Ectodermal cell (in vitro differentiated cells): ENCODE measurements around the gene GRID2.

Source experiments
- H3K27ac ChIP-seq: 2 replicates; pipeline ENCODE4 v1.7.0; 2013; ENCODE audit warnings: mild to moderate bottlenecking, low read depth, low read length; ENCODE audit not compliant: insufficient read depth, poor library complexity, severe bottlenecking
- H3K27me3 ChIP-seq: 2 replicates; pipeline ENCODE4 v1.7.0; 2013; ENCODE audit warnings: mild to moderate bottlenecking, low read length; ENCODE audit not compliant: insufficient read depth, control insufficient read depth, poor library complexity, severe bottlenecking
- H3K36me3 ChIP-seq: one replicate; pipeline ENCODE4 v1.7.0; 2013; ENCODE audit warnings: low read length; ENCODE audit not compliant: control insufficient read depth, insufficient read depth
- H3K4me1 ChIP-seq: one replicate; pipeline ENCODE4 v1.7.0; 2013; ENCODE audit warnings: low read length; ENCODE audit not compliant: control insufficient read depth, insufficient read depth
- H3K4me3 ChIP-seq: 2 replicates; pipeline ENCODE4 v1.7.0; 2013; ENCODE audit warnings: low read depth, low read length, control low read depth; ENCODE audit not compliant: insufficient read depth
- H3K9me3 ChIP-seq: 2 replicates; pipeline ENCODE4 v1.7.0; 2013; ENCODE audit warnings: mild to moderate bottlenecking, low read length, moderate library complexity; ENCODE audit not compliant: control insufficient read depth
- WGBS, 2 experiments: methylation state at CpG; one replicate each; pipeline ENCODE4 v1.1.7; 2013; ENCODE audit warnings: missing lambda C conversion rate in 2 of 2; 5-methylcytosine and 5-hydroxymethylcytosine counted together

GRID2 gene

DNA sequence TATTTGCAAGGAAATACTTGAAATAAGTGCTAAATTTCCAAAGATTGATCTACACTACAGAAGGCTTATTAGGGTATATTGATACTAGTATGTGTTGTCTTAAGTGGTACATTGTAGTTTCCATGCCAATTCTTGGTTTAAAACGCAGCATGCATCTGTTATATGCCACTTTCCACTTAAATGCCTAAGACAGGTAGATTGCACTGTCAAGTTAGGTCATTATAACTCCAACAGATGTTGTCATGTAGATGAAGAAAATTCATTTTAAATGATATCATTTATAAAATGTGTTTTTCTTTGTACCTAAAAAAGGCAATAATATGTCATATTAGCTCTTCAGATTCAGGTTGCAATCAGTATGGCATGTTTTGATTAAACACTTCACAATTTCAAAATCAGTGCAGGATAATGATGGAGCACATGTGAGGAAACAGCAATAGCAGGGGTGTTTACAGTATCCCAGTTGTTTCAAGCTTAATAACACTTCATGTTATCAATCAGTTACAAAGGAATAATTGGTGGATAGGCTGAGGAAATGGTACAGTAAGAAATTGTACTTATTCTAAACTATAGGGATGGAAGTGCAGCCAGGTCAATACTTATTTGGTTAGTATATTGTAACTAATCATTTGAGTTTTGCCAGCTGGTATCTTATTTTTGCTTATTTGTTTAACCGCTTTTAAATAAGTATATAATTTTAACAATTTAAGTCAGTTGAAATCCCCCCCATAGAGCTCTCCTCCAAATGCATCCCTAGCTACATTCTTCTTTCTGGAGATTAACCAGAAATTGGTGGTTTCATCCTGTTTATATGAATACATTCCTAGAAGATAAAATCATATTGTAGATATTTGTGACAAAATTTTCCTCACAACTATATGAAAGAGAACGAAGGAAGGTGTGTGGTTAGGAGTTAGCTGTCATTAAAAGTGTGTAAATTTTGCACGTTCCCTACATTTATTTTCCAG is 1070.4 kb downstream of the GRID2 start:
- no peak overlapping the region for H3K4me3 ChIP-seq
- H3K27ac ChIP-seq = no peak overlapping the region
- no peaks in the 10 kb centered on the region for H3K9me3 ChIP-seq
- no peaks in the 10 kb centered on the region for H3K4me1 ChIP-seq
- H3K27me3 ChIP-seq = no peaks in the 10 kb centered on the region
- no peaks in the 10 kb centered on the region for H3K36me3 ChIP-seq
- 92 to 100% methylated on average over 1 to 2 of the region's 4 CpGs for whole genome bisulfite sequencing, 2 experiments

DNA sequence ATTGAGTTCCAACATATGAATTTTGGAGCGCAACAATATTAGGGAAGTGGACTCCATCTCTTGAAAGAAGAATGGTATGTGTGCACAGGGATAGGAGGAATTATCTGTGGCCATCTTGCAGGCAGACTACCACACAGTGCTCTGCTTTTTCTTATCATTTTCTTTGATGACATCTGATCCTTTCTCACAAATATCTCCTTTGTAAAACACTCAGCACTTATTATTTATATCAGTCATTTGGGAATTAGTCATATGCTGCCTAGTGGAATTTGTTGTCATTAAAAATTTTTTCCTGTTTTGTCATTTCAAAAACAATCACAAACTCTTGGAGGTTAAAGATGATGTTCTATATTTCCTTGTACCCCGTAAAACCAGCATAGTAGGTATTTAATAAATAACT is 1080.5 kb downstream of the GRID2 start:
- Histone ChIP-seq H3K4me1 (no peaks in the 10 kb centered on the region), H3K27ac (no peak overlapping the region), H3K4me3 (no peak overlapping the region), H3K36me3 (no peaks in the 10 kb centered on the region), H3K9me3 (no peaks in the 10 kb centered on the region), H3K27me3 (no peaks in the 10 kb centered on the region)
- 88 to 100% methylated on average over 1 of the region's 2 CpGs for WGBS, 2 experiments

DNA sequence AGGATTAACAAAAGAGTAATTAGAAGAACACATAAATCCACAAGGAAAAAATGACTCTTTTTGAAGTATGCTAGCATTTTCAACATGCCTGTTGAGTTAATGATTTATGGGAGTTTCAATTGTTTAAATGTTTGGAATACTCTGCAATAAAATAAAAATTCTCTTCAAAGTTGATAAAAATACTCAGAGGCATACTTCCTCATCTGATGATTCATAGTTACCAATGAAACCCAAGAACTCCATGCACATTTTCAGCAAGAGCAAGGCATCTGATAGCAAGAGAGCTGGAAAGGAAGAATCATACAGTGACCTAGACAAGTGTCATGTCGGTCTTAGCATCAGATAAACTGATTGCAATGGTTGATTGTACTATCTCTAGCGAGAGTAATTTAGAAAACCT is 1081.1 kb downstream of the GRID2 start:
- H3K4me1 ChIP-seq = no peaks in the 10 kb centered on the region
- H3K36me3 ChIP-seq = no peaks in the 10 kb centered on the region
- H3K27me3 ChIP-seq = no peaks in the 10 kb centered on the region
- H3K9me3 ChIP-seq = no peaks in the 10 kb centered on the region
- WGBS, 2 experiments = 90 to 91% methylated on average over 2 of the region's 2 CpGs
- H3K4me3 ChIP-seq = no peak overlapping the region
- H3K27ac ChIP-seq = no peak overlapping the region

DNA sequence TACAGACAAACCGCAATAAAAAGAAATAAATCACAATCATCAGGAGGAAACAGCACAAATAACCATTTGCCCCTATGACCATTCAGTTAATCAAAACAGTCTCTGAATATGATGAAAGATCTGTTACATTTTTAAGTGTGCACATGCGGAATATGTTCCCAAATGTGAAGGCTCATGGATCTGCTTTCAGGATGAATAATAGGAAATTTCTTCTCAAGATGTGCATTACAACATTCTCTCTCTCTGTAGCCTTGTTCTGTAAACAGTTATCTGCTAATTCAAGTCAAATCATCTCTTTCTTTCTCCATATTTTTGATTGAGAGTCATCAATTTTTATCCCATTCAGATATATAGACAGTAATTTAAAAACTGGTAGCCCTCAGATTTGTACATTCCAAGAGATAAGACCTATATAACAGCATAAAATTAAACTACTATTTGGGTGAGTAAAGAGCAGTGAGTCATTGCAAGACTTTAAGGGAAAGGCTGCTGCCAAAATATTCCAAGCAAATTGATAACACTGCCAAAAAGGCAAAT is 1090.8 kb downstream of the GRID2 start:
- no peaks in the 10 kb centered on the region for H3K27me3 ChIP-seq
- 100% methylated on average over 1 to 2 of the region's 2 CpGs for WGBS, 2 experiments

DNA sequence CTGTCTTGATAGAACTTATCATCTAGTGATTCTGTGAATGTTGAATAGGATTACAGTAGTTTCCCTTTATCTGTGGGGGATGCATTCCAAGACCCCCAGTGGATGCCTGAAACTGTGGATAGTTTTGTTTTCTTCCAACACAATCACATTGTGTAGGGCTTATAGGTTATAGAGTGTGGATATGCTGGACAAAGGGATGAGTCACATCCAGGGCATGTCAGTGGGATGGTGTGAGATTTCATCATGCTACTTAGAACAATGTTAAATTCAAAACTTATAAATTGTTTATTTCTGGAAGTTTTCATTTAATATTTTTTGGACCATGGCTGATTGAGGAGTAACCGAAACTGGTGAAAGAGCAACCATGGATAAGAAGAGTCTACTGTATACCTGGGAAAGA is 1092.5 kb downstream of the GRID2 start:
- H3K9me3 ChIP-seq = no peaks in the 10 kb centered on the region
- H3K27ac ChIP-seq = no peak overlapping the region
- no peaks in the 10 kb centered on the region for H3K27me3 ChIP-seq
- no CpG with 5 or more reads among the region's 1 CpG for WGBS, 2 experiments
- no peak overlapping the region for H3K4me3 ChIP-seq
- no peaks in the 10 kb centered on the region for H3K4me1 ChIP-seq
- no peaks in the 10 kb centered on the region for H3K36me3 ChIP-seq

More for the DNA sequence above, 1090.8 kb downstream of the GRID2 start:
- H3K4me3 ChIP-seq = no peak overlapping the region
- H3K4me1 ChIP-seq = no peaks in the 10 kb centered on the region
- no peaks in the 10 kb centered on the region for H3K9me3 ChIP-seq
- no peak overlapping the region for H3K27ac ChIP-seq
- no peaks in the 10 kb centered on the region for H3K36me3 ChIP-seq

DNA sequence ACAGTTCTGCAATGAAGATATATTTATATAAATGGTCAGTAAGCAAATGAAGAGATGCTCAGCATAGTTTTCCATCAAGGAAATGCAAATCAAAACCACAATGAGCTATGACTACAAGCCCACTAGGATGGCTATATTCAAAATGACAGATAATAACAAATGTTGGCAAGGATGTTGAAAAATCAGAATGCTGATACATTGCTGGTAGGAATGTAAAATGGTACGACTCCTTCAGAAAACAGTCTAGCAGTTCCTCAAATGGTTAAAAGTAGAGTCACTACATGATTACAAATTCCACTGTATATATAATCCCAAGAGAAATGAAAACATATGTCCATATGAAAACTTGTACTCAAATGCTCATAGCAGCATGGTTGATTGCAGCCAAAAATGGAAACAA is 1099.8 kb downstream of the GRID2 start:
- H3K4me1 ChIP-seq = peaks cover 1% of the 10 kb centered on the region
- WGBS, 2 experiments = 85% methylated on average over 1 of the region's 1 CpG; no CpG with 5 or more reads in 1 of the 2 experiments
- no peaks in the 10 kb centered on the region for H3K36me3 ChIP-seq
- no peak overlapping the region for H3K4me3 ChIP-seq
- no peaks in the 10 kb centered on the region for H3K27me3 ChIP-seq
- no peak overlapping the region for H3K27ac ChIP-seq
- no peaks in the 10 kb centered on the region for H3K9me3 ChIP-seq

DNA sequence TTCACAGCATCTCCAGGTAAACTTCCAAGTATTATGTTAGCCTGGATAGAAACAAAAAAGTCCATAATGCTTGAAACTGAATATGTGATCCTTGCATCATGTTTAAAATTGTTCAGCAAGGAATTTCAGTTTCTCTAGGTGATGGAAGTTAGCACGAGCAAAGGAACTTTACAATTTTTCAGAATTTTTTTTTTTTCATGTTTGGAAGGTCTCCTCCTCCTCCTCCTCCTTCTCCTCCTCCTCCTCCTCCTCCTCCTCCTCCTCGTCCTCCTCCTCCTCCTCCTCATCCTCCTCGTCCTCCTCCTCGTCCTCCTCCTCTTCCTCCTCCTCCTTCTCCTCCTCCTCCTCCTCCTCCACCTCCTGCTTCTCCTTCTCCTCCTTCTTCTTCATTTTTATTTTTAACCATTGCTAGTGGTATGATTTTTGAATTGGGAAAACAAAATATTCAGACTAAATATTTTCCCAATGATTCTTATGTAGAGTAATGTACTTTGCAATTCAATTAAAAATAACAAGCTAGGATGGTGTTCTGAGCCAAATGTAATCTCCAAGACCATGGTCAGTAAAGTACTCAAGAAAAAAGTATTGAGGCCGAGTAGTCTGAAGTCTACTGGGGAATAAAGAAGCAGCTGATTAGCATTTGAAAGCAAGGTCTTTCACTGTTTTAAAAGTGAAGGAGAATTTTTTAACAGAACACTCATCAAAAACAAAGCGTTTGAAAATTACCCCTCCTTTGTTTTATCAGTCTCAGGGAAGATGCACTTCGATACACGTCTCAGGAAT is 1103.9 kb downstream of the GRID2 start:
- H3K4me3 ChIP-seq = no peak overlapping the region
- H3K27me3 ChIP-seq = no peaks in the 10 kb centered on the region
- H3K9me3 ChIP-seq = no peaks in the 10 kb centered on the region
- H3K36me3 ChIP-seq = no peaks in the 10 kb centered on the region
- H3K27ac ChIP-seq = no peak overlapping the region
- peaks cover 6% of the 10 kb centered on the region for H3K4me1 ChIP-seq
- 25 to 28% methylated on average over 1 to 5 of the region's 8 CpGs for WGBS, 2 experiments

DNA sequence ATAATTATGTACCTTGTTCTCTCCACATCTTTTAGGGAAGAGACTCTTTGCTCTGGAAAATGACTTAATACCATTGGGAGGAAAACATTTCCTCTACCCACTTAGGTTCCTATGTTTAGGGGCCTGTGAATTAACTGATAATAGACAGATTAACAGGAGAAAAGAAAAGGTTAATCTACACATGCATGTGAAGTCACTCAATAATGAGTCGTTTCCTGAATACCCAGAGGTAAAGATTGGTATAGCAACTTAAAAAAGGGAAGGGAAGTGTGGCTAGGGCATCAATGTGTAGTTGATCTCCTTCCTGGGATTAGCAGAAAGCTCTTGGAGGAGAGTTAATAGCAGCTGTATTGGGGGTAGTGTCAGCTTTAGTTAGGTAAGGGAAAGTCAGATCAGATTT is 1105.3 kb downstream of the GRID2 start:
- Histone ChIP-seq H3K27ac (no peak overlapping the region), H3K9me3 (no peaks in the 10 kb centered on the region), H3K4me1 (peaks cover 6% of the 10 kb centered on the region), H3K27me3 (no peaks in the 10 kb centered on the region), H3K4me3 (no peak overlapping the region), H3K36me3 (no peaks in the 10 kb centered on the region)
- WGBS, 2 experiments = 0 to 5% methylated on average over 1 of the region's 1 CpG

DNA sequence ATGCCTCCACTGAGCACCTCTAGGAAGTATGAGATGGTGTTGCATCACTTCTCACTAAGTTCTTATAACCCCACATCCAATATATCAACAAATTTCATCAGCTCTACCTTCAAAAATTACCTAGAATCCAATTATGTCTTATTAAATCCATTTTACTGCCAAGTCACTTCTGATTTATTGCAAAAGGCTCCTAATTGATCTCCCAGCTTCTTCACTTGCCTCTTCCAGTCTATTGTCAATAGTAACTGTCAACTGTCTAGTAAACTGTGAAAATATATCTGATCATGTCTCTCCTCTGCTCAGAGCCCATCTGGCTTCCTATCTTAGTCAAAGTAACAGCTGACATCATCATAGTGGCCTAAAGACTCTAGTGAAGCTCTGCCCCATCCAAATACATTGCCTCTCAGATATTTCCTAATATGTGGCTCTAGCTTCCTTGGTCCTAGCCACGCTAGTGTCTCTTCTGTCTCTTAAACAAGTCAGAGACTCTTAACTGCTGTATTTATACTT is 1110.3 kb downstream of the GRID2 start:
- Histone ChIP-seq H3K9me3 (no peaks in the 10 kb centered on the region), H3K4me1 (no peaks in the 10 kb centered on the region), H3K36me3 (no peaks in the 10 kb centered on the region), H3K27me3 (no peaks in the 10 kb centered on the region), H3K27ac (no peak overlapping the region), H3K4me3 (no peak overlapping the region)
- 96 to 100% methylated on average over 1 of the region's 1 CpG for WGBS, 2 experiments
